Coronary artery (tissue), 2 donors: ENCODE results near the gene SETBP1.
A peak's percentile ranks its signal among the peaks of the same experiment; 100 is the strongest.

ENCODE experiments used
- DNase-seq: peaks from one replicate; pipeline ENCODE4 v3.0.0-alpha.2; 2017; ENCODE audit warnings: low spot score
- H3K27ac ChIP-seq, 2 donors: fragments of 200-600 bp; sonication (generic); one replicate each; pipeline ENCODE4 v1.5.1; 2016 to 2019
- H3K4me3 ChIP-seq: fragments of 200-600 bp; sonication (generic); 2 replicates; pipeline ENCODE4 v1.5.1; 2016; ENCODE audit warnings: mild to moderate bottlenecking, moderate library complexity
- TF ChIP-seq, protein P1 (sequence below): fragments of 200-600 bp; sonication (generic); IDR thresholded peaks from one replicate; pipeline ENCODE4 v1.5.1; 2019; ENCODE audit warnings: antibody characterized with exemption

The SETBP1 gene

DNA sequence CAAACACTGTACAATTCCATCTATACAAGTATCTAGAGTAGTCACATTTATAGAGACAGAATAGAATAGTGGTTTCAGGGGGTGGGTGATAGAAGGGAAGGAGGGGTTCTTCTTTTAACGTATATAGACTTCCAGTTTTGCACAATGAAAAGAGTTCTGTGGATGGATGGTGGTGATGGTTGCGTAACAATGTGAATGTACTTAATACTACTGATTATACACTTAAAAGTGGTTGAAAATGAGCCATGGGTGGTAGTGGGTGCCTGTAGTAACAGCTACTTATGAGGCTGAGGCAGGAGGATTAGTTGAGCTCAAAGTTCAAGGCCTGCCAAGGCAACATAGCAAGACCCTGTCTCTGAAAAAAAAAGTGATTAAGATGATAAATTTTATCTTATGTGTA, 85.8 kb downstream of the SETBP1 start:
- no peak overlapping the region for H3K4me3 ChIP-seq
- H3K27ac ChIP-seq: no peak overlapping the region
- TF ChIP-seq, protein P1, sequence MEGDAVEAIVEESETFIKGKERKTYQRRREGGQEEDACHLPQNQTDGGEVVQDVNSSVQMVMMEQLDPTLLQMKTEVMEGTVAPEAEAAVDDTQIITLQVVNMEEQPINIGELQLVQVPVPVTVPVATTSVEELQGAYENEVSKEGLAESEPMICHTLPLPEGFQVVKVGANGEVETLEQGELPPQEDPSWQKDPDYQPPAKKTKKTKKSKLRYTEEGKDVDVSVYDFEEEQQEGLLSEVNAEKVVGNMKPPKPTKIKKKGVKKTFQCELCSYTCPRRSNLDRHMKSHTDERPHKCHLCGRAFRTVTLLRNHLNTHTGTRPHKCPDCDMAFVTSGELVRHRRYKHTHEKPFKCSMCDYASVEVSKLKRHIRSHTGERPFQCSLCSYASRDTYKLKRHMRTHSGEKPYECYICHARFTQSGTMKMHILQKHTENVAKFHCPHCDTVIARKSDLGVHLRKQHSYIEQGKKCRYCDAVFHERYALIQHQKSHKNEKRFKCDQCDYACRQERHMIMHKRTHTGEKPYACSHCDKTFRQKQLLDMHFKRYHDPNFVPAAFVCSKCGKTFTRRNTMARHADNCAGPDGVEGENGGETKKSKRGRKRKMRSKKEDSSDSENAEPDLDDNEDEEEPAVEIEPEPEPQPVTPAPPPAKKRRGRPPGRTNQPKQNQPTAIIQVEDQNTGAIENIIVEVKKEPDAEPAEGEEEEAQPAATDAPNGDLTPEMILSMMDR: no peak
- no peak for DNase-seq

DNA sequence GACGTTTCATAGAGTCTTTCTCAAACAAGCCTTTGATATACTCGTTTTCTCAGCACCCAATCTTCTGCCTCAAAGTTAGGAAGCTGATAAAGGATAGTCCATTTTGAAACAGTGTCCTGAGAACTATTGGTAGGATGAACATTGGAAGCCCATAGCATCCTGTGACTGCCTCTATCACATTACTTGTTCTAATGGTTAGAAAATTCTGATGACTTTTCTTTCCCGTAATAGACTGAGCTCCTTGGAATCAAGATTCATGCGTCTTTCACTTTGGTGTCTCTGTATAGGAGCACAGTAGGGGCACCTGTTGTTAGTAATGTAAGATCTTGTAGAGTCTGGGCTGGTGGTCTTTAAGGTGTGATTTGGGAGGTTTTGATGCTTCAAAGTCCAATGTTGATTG, 87.1 kb downstream of the SETBP1 start:
- TF ChIP-seq, protein P1: no peak
- no peak overlapping the region for H3K4me3 ChIP-seq
- H3K27ac ChIP-seq: no peak overlapping the region
- no peak for DNase-seq

DNA sequence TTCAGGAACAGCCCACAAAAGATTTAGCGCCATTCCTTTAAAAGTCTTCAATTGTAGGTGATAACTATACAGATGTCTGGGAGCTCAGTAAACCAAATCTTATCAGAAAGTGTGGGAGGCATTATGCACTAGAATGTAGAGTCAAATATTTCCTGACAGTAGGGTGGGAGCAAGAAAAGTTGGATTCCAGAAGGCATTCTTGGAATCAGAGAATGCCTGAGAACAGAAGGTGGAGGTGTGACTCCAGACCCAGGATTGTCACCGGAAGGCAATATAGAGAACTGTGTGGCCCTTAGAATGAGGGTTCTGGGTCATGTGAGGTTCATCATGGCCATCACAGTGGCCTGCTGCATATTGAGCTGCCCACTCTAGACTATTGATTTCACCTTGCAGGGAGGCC, 90.0 kb downstream of the SETBP1 start:
- no peak for DNase-seq
- Histone ChIP-seq H3K4me3 (no peak overlapping the region), H3K27ac (no peak overlapping the region)
- TF ChIP-seq, protein P1: no peak

DNA sequence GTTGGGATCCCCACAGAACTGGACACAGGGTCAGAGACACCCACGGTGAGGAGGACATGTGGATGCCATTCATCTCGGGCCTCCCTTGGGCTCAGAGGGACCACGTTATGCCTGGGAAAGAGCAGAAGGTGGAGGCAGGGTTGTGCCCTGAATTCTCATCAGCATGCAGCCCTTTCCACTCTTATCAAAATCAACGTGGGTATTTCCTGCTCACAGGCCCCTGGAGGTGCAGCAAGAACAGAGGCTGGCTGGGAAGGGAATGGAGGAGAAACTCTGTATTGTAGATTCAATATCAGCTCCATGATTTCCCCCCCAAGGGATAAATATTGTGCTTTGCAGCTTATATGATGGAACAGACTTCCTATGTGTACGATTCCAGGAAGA, 90.9 kb downstream of the SETBP1 start:
- Histone ChIP-seq H3K27ac (peak overlapping the region in 1 of 2 donors; percentile 41), H3K4me3 (no peak overlapping the region)
- TF ChIP-seq, protein P1: no peak
- DNase-seq: no peak

DNA sequence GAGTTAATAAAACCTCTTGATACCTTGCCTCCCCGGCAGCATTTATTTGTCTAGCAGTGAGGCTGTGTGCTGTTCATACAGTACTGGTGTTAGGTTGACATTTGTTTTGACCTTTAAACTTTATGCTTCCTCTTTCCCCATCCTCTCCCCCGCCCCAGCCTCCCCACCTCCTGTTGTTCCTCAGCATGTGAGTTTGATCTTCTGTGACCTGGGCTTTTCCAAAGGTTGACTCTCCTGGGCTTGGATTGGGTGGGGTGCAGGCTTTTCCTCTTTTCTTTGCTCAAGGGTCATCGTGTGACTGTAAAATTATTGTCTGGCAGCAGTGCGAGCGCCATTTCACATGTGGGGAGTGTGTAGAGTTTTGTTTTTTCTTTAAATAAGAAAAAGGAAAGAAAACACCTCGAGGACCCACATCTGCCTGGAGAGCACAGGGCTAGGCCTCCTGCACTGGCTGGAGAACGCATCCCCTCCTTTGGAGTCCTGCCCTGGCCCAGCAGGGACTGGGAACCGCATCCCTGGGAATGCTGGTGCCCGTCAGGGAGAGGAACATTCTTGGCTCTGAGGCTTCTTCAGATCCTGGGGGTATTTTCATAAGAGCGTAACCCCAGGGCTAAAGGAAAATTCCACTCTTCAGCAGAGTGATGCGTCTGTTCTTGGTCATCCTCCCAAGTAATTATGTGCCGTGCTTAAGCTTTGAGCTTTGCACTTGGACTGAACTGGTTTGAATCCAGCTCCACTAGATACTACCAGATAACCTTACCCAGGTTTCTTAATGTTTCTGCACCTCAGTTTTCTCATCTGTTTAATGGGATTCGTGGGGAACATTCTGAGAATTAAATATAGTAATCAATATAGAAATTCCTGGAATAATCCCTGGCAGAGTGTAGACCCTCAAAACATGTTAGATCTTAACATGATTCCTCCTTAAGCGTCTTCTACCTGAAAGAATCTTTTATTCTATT, 91.5 kb downstream of the SETBP1 start:
- DNase-seq: no peak
- Histone ChIP-seq H3K4me3 (no peak overlapping the region), H3K27ac (peak overlapping the region in 1 of 2 donors; percentile 41)
- TF ChIP-seq, protein P1: no peak

DNA sequence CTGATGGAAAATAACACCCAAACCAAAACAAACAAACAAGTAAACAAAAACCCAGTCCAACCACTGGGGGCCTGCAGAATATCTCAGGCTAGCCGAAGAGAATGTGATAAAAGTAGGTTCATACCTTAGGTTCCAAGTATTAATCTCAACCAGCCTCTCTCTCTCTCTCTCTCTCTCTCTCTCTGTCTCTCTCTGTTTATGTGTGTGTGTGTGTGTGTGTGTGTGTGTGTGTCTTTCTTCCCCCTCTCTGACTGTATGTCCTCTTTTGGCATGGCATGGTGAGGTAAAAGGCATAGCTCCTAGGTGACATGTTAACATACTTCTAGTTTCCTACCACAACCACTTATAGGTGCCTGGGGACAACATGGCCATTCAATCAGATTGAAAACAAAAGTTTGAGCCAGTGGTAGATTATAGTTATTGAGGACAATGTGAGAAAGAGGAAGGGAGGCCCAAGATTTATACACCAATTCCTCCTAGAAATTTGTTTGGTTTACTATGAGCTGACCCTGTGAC, 93.0 kb downstream of the SETBP1 start:
- no peak for DNase-seq
- TF ChIP-seq, protein P1: no peak
- peak overlapping the region in 1 of 2 donors; percentile 47 for H3K27ac ChIP-seq
- no peak overlapping the region for H3K4me3 ChIP-seq

DNA sequence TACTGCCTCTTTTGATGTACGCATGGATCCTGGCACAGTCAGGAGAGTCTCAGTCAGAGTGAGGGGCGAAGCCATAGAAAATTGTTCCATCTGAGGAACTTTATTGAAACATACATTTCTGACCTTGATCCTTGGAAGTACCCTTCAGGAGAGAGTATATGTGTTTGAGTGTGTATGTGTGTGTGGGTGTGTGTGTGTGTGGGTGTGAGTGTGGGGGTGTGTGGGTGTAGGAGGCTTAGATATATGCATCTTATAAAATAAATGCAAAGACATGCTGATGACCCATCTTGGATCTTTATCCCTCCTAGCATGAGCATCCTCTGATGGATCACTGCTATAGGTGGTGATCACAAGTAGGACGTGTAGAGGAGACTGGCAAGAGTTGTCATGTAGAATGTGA, 93.5 kb downstream of the SETBP1 start:
- DNase-seq: no peak
- Histone ChIP-seq H3K4me3 (no peak overlapping the region), H3K27ac (peak overlapping the region in 1 of 2 donors; percentile 47)
- TF ChIP-seq, protein P1: no peak
